CD4-positive, alpha-beta T cell (primary cell): ENCODE results near the gene UPF1. TPM values are rescaled to one million over a fixed set of nuclear protein-coding genes. Genes with fewer than 3 reads are reported as not detected.

ENCODE experiments used
- ATAC-seq: fragments of 200-7000 bp; cut with Tn5 transposase; one replicate; pipeline ENCODE4 v1.10.0; 2022; ENCODE audit warnings: mild to moderate bottlenecking; ENCODE audit not compliant: poor library complexity
- CTCF ChIA-PET: fragments of 350-600 bp; sonication (Branson Sonifier 250); formaldehyde crosslinking; loops from one replicate; lab custom pipeline; 2021; ENCODE audit warnings: antibody characterized with exemption, inconsistent platforms; lab: Charles Lee
- POLR2A ChIA-PET: fragments of 350-600 bp; sonication (Branson Sonifier 250); formaldehyde crosslinking; loops from one replicate; lab custom pipeline; 2021; ENCODE audit warnings: antibody characterized with exemption, inconsistent platforms; lab: Charles Lee
- DNase-seq, 14 experiments: peaks; one replicate each; pipeline ENCODE4 v3.0.0-alpha.2; 2013 to 2020; ENCODE audit warnings: mixed read lengths in 2 of 14
- H3K27ac ChIP-seq, 2 donors: one replicate each; pipeline versions ENCODE4 v1.5.1 to v1.7.0; 2013; ENCODE audit warnings: low read length in 2 of 2, low read depth in 1 of 2, mild to moderate bottlenecking in 1 of 2
- H3K27me3 ChIP-seq, 2 experiments: 1 replicate in 1 of 2; 2 replicates in 1 of 2; pipeline versions ENCODE4 v1.6.1 to v1.7.0; 2013; ENCODE audit warnings: low read length in 2 of 2, control low read depth in 1 of 2, mild to moderate bottlenecking in 1 of 2, moderate library complexity in 1 of 2; ENCODE audit not compliant: insufficient read depth in 2 of 2, control insufficient read depth in 1 of 2
- H3K36me3 ChIP-seq: one replicate; pipeline ENCODE4 v1.6.1; 2013; ENCODE audit warnings: low read length, control low read depth; ENCODE audit not compliant: insufficient read depth
- H3K4me1 ChIP-seq: one replicate; pipeline ENCODE4 v1.6.1; 2013; ENCODE audit warnings: low read length, control low read depth; ENCODE audit not compliant: insufficient read depth
- H3K4me3 ChIP-seq: one replicate; pipeline ENCODE4 v1.5.1; 2013; ENCODE audit warnings: mild to moderate bottlenecking, low read length, moderate library complexity
- H3K9me3 ChIP-seq, 2 experiments: 1 replicate in 1 of 2; 2 replicates in 1 of 2; pipeline versions ENCODE4 v1.6.1 to v1.7.0; 2013; ENCODE audit warnings: low read length in 2 of 2, mild to moderate bottlenecking in 2 of 2, control low read depth in 1 of 2, moderate library complexity in 1 of 2; ENCODE audit not compliant: control insufficient read depth in 1 of 2, insufficient read depth in 1 of 2
- H3K27ac Mint-ChIP-seq: one replicate; pipeline ENCODE4 v1.8.0; 2020; ENCODE audit warnings: mixed read lengths
- H3K27me3 Mint-ChIP-seq: one replicate; pipeline ENCODE4 v1.8.0; 2021; ENCODE audit warnings: mixed read lengths
- H3K36me3 Mint-ChIP-seq: one replicate; pipeline ENCODE4 v1.8.0; 2021; ENCODE audit warnings: low read depth, mixed read lengths
- H3K4me1 Mint-ChIP-seq: one replicate; pipeline ENCODE4 v1.8.0; 2021; ENCODE audit warnings: low read depth, mixed read lengths
- H3K4me3 Mint-ChIP-seq: one replicate; pipeline ENCODE4 v1.8.0; 2020; ENCODE audit warnings: mild to moderate bottlenecking, mixed read lengths
- H3K9me3 Mint-ChIP-seq: one replicate; pipeline ENCODE4 v1.8.0; 2020; ENCODE audit warnings: mixed read lengths
- intact Hi-C, 2 experiments: fragments of 100-400 bp; cut with DNase I in 1 of 2; cut with micrococcal nuclease in 1 of 2; formaldehyde crosslinking; loops; one replicate each; pipeline versions ENCODE4 v1.15.1 to v1.9.0; 2023 to 2025; cut with DNase I, micrococcal nuclease
- total RNA-seq, 174 experiments: library from RNA in 2 of 174; stranded (reverse) in 2 of 174; gene quantifications; one replicate each; pipeline ENCODE4 v1.2.3 and lab custom pipeline; 2021 to 2026
- TF ChIP-seq, protein P1 (sequence below): fragments of 200-600 bp; IDR thresholded peaks from one replicate; pipeline ENCODE4 v1.8.0; 2022; ENCODE audit warnings: antibody characterized with exemption, mild to moderate bottlenecking

UPF1 gene
- total RNA-seq, 2 experiments from 2014 or later: 146 to 150 TPM

DNA sequence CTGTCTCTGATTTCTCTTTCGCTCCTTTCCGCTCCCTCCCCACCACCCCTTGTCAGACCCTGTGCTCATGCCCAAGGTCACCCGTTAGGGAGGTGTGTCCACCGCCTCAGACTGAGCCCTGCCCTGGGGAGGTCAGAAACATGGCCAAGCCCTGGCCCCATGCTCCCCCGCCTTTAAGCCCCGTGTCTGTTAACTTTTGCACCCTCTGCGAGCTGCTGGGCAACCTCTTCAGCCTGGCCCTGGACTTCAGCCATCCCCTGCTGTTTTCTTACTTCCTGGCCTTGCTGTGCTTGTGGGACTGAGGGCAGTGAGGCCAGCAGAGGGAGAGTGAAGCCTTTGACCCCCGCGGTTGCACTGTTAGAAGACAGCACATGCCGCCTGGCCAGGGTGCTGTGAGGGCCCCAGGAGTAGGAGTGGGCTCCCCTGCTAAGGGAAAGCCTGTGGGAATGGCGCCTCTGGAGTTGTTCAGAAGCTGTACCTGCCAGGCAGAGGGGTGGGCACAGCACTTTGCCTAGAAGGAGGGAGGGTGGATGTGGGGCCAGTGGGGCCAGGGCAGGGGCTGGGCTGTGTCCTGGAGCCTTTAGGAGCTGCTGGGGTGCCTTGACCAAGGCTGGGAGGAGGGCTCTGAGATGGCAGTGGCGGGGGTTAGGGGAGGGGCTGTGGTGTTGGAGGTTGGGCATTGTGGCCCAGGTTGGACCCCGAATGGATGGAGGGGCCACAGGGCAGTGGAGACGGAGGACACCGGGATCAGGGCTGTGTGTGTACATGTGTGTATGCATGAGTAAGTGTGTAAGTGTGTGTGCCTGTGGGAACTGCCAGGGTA, 7.9 kb downstream of the UPF1 start:
- H3K27ac Mint-ChIP-seq: peak overlapping the region; percentile 80
- ATAC-seq (no peak), DNase-seq (no peak)
- no peaks in the 10 kb centered on the region for H3K27me3 ChIP-seq
- H3K36me3 ChIP-seq: peaks cover 28% of the 10 kb centered on the region
- no peak overlapping the region for H3K4me3 Mint-ChIP-seq
- CTCF ChIA-PET: no interaction called here
- no peaks in the 10 kb centered on the region for H3K9me3 Mint-ChIP-seq
- TF ChIP-seq, protein P1, sequence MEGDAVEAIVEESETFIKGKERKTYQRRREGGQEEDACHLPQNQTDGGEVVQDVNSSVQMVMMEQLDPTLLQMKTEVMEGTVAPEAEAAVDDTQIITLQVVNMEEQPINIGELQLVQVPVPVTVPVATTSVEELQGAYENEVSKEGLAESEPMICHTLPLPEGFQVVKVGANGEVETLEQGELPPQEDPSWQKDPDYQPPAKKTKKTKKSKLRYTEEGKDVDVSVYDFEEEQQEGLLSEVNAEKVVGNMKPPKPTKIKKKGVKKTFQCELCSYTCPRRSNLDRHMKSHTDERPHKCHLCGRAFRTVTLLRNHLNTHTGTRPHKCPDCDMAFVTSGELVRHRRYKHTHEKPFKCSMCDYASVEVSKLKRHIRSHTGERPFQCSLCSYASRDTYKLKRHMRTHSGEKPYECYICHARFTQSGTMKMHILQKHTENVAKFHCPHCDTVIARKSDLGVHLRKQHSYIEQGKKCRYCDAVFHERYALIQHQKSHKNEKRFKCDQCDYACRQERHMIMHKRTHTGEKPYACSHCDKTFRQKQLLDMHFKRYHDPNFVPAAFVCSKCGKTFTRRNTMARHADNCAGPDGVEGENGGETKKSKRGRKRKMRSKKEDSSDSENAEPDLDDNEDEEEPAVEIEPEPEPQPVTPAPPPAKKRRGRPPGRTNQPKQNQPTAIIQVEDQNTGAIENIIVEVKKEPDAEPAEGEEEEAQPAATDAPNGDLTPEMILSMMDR: no peak
- intact Hi-C loops: no loop called here
- peaks cover 44% of the 10 kb centered on the region for H3K36me3 Mint-ChIP-seq
- peaks cover 99% of the 10 kb centered on the region for H3K4me1 ChIP-seq
- peaks cover 89% of the 10 kb centered on the region for H3K4me1 Mint-ChIP-seq
- no peaks in the 10 kb centered on the region for H3K9me3 ChIP-seq
- no peak overlapping the region for H3K4me3 ChIP-seq
- no peaks in the 10 kb centered on the region for H3K27me3 Mint-ChIP-seq
- POLR2A ChIA-PET: interaction anchor here (3.0 kb wide), 1 partner anchor 8 kb away, joined by 22 read pairs; the partner anchor contains the start of gene UPF1
- H3K27ac ChIP-seq: peak overlapping the region in 1 of 2 donors; percentile 40

DNA sequence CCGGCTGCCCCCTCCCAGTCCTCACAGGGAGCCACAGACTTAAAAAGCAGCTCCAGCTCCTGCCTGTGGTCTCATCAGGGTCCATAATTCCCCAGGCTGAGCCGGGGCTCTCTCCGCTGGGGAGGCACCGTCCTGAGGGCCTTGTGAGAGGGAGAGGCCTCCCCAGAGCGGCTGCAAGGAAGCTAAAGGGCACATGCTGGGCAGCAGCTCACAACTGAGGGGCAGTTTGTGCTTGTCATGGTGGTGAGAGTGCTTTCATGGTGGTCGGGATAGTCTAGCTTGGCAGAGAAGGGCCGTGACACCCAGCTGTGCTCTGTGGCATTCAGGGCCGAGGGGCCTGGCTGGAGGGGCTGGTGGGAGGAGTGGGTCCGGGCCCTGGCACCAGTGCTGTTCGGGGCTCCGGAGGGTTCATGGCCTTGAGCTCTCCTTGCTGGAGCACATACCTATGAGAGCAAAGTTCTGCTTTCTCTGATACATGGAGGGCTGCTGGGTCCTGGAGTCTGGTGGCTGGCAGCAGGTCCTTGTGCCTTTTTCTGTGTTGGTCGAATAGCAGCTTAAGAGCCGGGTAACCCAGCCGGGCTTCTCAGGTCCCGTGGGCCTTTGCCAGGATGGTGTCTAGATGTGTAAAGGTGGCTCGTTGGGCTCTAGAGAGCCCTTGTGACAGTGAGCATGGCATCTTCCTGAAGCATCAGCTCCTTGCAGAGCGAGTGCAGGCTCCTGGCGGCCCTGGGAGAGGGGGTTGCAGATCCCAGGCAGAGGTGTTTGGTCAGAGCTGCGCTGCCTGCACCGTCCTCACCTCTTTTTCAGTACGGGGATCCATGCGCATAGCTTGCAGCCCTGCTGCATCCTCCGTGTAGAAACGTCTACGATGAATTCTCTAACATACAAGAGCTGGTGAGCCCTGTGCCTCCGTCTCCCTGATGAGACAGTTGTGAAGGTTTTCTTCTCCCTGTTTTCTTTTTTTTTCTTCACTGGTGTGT, 8.8 kb downstream of the UPF1 start:
- Histone ChIP-seq H3K27ac (peak overlapping the region in 1 of 2 donors; percentile 40), H3K9me3 (no peaks in the 10 kb centered on the region), H3K4me3 (no peak overlapping the region), H3K27me3 (no peaks in the 10 kb centered on the region), H3K4me1 (peaks cover 99% of the 10 kb centered on the region), H3K36me3 (peaks cover 24% of the 10 kb centered on the region)
- H3K9me3 Mint-ChIP-seq: no peaks in the 10 kb centered on the region
- ATAC-seq (no peak), DNase-seq (no peak)
- CTCF ChIA-PET: interaction anchor here (1.0 kb wide), 1 partner anchor 8 kb away, joined by 3 read pairs; no protein-coding TSS in a partner anchor
- H3K27ac Mint-ChIP-seq: peak overlapping the region; percentile 80
- H3K4me1 Mint-ChIP-seq: peaks cover 91% of the 10 kb centered on the region
- POLR2A ChIA-PET: interaction anchor here (3.0 kb wide), 1 partner anchor 8 kb away, joined by 22 read pairs; the partner anchor contains the start of gene UPF1
- peak overlapping the region; percentile 11 for H3K4me3 Mint-ChIP-seq
- intact Hi-C loops: no loop called here
- no peaks in the 10 kb centered on the region for H3K27me3 Mint-ChIP-seq
- TF ChIP-seq, protein P1: no peak
- H3K36me3 Mint-ChIP-seq: peaks cover 39% of the 10 kb centered on the region

DNA sequence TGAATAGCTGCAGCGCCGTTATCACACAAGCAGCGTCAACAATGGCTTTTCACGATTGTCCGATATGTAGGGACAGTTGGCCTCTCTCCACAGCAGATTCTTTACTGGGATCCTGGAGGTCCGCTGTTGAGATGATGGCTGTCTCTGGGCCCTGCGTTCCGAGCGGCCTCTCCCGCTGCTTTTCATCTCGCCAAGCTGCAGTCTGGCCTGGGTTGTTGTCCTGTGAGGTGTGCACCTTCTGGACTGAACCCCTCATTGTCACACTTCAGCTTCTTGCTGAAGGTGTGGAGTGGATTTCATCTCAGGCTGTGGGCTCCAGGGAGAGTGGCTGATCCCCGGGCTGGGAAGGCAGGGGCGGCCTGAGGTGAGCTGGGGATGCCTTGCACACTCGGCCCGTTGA, 9.6 kb downstream of the UPF1 start:
- intact Hi-C loops: no loop called here
- Histone ChIP-seq H3K9me3 (no peaks in the 10 kb centered on the region), H3K27me3 (no peaks in the 10 kb centered on the region), H3K4me1 (peaks cover 99% of the 10 kb centered on the region), H3K27ac (no peak overlapping the region), H3K36me3 (peaks cover 27% of the 10 kb centered on the region), H3K4me3 (no peak overlapping the region)
- peaks cover 89% of the 10 kb centered on the region for H3K4me1 Mint-ChIP-seq
- TF ChIP-seq, protein P1: no peak
- no peak for ATAC-seq
- ChIA-PET POLR2A (interaction anchor here (3.0 kb wide), 1 partner anchor 9 kb away, joined by 22 read pairs; the partner anchor contains the start of gene UPF1), CTCF (interaction anchor here (1.0 kb wide), 1 partner anchor 9 kb away, joined by 3 read pairs; no protein-coding TSS in a partner anchor)
- peaks cover 39% of the 10 kb centered on the region for H3K36me3 Mint-ChIP-seq
- no peaks in the 10 kb centered on the region for H3K9me3 Mint-ChIP-seq
- peak in 1 of 14 experiments; percentile 12 for DNase-seq
- H3K4me3 Mint-ChIP-seq: no peak overlapping the region
- H3K27ac Mint-ChIP-seq: peak overlapping the region; percentile 80
- H3K27me3 Mint-ChIP-seq: no peaks in the 10 kb centered on the region
